ENCODE data around the gene BSPRY.

Gene BSPRY

GRCh38 chr9:113326230-113326629 lies 23.1 kb upstream of the BSPRY start:
- ChIA-PET POLR2A (no interaction called here), CTCF (interaction anchor here (0.6 to 1.3 kb wide), 2 partner anchors 8 to 214 kb away, joined by 4 to 6 read pairs; no protein-coding TSS in a partner anchor)

GRCh38 chr9:113328045-113328782 lies 21.1 kb upstream of the BSPRY start:
- H3K9me3 ChIP-seq (ENCODE audit: control insufficient read depth, insufficient read depth, low read depth, low read length) = no peaks in the 10 kb centered on the region
- H3K4me3 ChIP-seq (ENCODE audit: low read depth, low read length) = no peak overlapping the region
- H3K4me1 ChIP-seq (ENCODE audit: control insufficient read depth, insufficient read depth, low read length) = no peaks in the 10 kb centered on the region
- no peaks in the 10 kb centered on the region for H3K36me3 ChIP-seq (ENCODE audit: control insufficient read depth in 2 of 2, insufficient read depth in 1 of 2, low read length in 2 of 2)
- POLR2A ChIA-PET = interaction anchor here (1.4 kb wide), 1 partner anchor 53 kb away, joined by 3 read pairs; the partner anchor contains the start of genes CDC26 and PRPF4
- TF ChIP-seq ZNF544 (tag by site-specific recombination; IDR thresholded peaks at IDR 0.05) (no peak), GLI2 (tag by site-specific recombination; IDR thresholded peaks at IDR 0.05; ENCODE audit: borderline replicate concordance, low read depth) (no peak), ZBTB48 (tag by site-specific recombination; IDR thresholded peaks at IDR 0.05) (no peak), ZNF677 (tag by site-specific recombination; IDR thresholded peaks at IDR 0.05) (no peak), ZNF692 (tag by site-specific recombination; IDR thresholded peaks at IDR 0.05) (no peak), ZNF704 (tag by site-specific recombination; IDR thresholded peaks at IDR 0.05) (no peak), ZNF239 (tag by site-specific recombination; IDR thresholded peaks at IDR 0.05) (no peak), ZNF510 (tag by site-specific recombination; IDR thresholded peaks at IDR 0.05; ENCODE audit: insufficient replicate concordance) (no peak), PRDM1 (tag by site-specific recombination; IDR thresholded peaks at IDR 0.05) (no peak), ZNF174 (tag by site-specific recombination; IDR thresholded peaks at IDR 0.05) (no peak), ZSCAN4 (tag by site-specific recombination; IDR thresholded peaks at IDR 0.05) (no peak), ZNF645 (tag by site-specific recombination; IDR thresholded peaks at IDR 0.05) (no peak), FEZF1 (tag by site-specific recombination; IDR thresholded peaks at IDR 0.05) (no peak), ZNF184 (tag by site-specific recombination; IDR thresholded peaks at IDR 0.05) (no peak), BCL11B (tag by site-specific recombination; IDR thresholded peaks at IDR 0.05; ENCODE audit: low read depth) (no peak)
- H3K27ac ChIP-seq (ENCODE audit: extremely low read depth, low read depth, low read length) = no peak overlapping the region
- CTCF ChIA-PET = interaction anchor here (0.6 to 1.2 kb wide), 2 partner anchors 60 to 73 kb away, joined by 3 to 4 read pairs; partner anchors contain the start of gene ALAD

More at GRCh38 chr9:113326230-113326629, 23.1 kb upstream of the BSPRY start:
- no peak overlapping the region for H3K4me3 ChIP-seq (ENCODE audit: low read depth, low read length)
- H3K4me1 ChIP-seq (ENCODE audit: control insufficient read depth, insufficient read depth, low read length) = no peaks in the 10 kb centered on the region
- no peaks in the 10 kb centered on the region for H3K9me3 ChIP-seq (ENCODE audit: control insufficient read depth, insufficient read depth, low read depth, low read length)
- no peaks in the 10 kb centered on the region for H3K36me3 ChIP-seq (ENCODE audit: control insufficient read depth in 2 of 2, insufficient read depth in 1 of 2, low read length in 2 of 2)
- H3K27ac ChIP-seq (ENCODE audit: extremely low read depth, low read depth, low read length) = no peak overlapping the region
- TF ChIP-seq ZNF121 (tag by site-specific recombination; IDR thresholded peaks at IDR 0.05) = no peak
- no peak for TF ChIP-seq WT1 (tag by site-specific recombination; IDR thresholded peaks at IDR 0.05)
- no peak for TF ChIP-seq GLIS1 (tag by site-specific recombination; IDR thresholded peaks at IDR 0.05)
- TF ChIP-seq ZNF132 (tag by site-specific recombination; IDR thresholded peaks at IDR 0.05; ENCODE audit: borderline replicate concordance) = no peak
- TF ChIP-seq ZNF335 (tag by site-specific recombination; conservative IDR thresholded peaks at IDR 0.05) = no peak
- peak; percentile 51; the same call in 1 of the 2 replicates for TF ChIP-seq ZNF366 (tag by site-specific recombination; conservative IDR thresholded peaks at IDR 0.05)
